HepG2 (cell line): ENCODE data around the gene CTNND2. TPM values are rescaled to one million over a fixed set of nuclear protein-coding genes. Genes with fewer than 3 reads are reported as not detected.

Experiments used
- ATAC-seq: fragments of 200-7000 bp; cut with Tn5 transposase; 3 replicates; pipeline ENCODE4 v1.9.1; 2020; ENCODE audit warnings: mild to moderate bottlenecking, moderate library complexity
- BruUV-seq: library from RNA; stranded (reverse); fragments of 400-500 nt; replicated peaks from 2 replicates; lab custom pipeline; 2021; lab: Mats Ljungman, UMichigan
- CTCF ChIA-PET: fragments of 300-600 bp; formaldehyde crosslinking; extraction: SDS; loops from one replicate; lab custom pipeline; 2021; ENCODE audit warnings: low total read pairs, inconsistent platforms, low intra/inter-chr PET ratio; lab: Yijun Ruan, JAX
- POLR2A ChIA-PET: fragments of 350-600 bp; sonication (Branson Sonifier 250); formaldehyde crosslinking; loops from one replicate; lab custom pipeline; 2020; ENCODE audit warnings: antibody characterized with exemption, inconsistent platforms; lab: Yijun Ruan, JAX
- DNase-seq: peaks from one replicate; pipeline ENCODE4 v3.0.0-alpha.2; 2015; ENCODE audit warnings: low spot score
- FAIRE-seq: peaks from 3 replicates; lab custom pipeline; 2011; peaks lifted over from hg19 to GRCh38; lab: Jason Lieb, UNC
- H2AFZ ChIP-seq: one replicate; pipeline ENCODE4 v1.6.1; 2011; ENCODE audit warnings: low read length, inconsistent platforms
- H3K27ac ChIP-seq: fragments of 300-600 bp; 3 replicates; pipeline ENCODE4 v1.8.0; 2011; ENCODE audit warnings: mixed run types, mild to moderate bottlenecking, mixed read lengths, low read length, inconsistent platforms; ENCODE audit not compliant: insufficient read depth; ENCODE audit errors: extremely low read length
- H3K27me3 ChIP-seq, 2 experiments: fragments of 200-600 bp in 1 of 2; 2 replicates in 1 of 2; 3 replicates in 1 of 2; pipeline versions ENCODE4 v1.6.0 to v1.8.0; 2011; ENCODE audit warnings: low read length in 2 of 2, mild to moderate bottlenecking in 2 of 2, moderate library complexity in 2 of 2, inconsistent platforms in 1 of 2; ENCODE audit not compliant: insufficient read depth in 2 of 2, control insufficient read depth in 1 of 2
- H3K36me3 ChIP-seq, 2 experiments: fragments of 200-600 bp in 1 of 2; replicated peaks in 1 of 2; 2 replicates in 1 of 2; 3 replicates in 1 of 2; pipeline versions ENCODE4 v1.5.1 to v1.8.0; 2011; ENCODE audit warnings: low read length in 2 of 2, inconsistent platforms in 1 of 2; ENCODE audit not compliant: insufficient read depth in 2 of 2, control insufficient read depth in 1 of 2
- H3K4me1 ChIP-seq: 2 replicates; pipeline ENCODE4 v1.5.1; 2012; ENCODE audit warnings: low read length, inconsistent platforms; ENCODE audit not compliant: insufficient read depth
- H3K4me2 ChIP-seq: 2 replicates; pipeline ENCODE4 v1.6.0; 2011; ENCODE audit warnings: low read depth, low read length, inconsistent platforms
- H3K4me3 ChIP-seq, 3 experiments: fragments of 200-600 bp in 1 of 3; sonication (generic), shearing (Covaris generic) in 1 of 3; replicated peaks in 1 of 3; 2 replicates each; pipeline ENCODE4 v1.5.1; 2011 to 2016; ENCODE audit warnings: low read length in 3 of 3, inconsistent platforms in 2 of 3, low read depth in 2 of 3, mild to moderate bottlenecking in 2 of 3, control low read depth in 1 of 3, mixed read lengths in 1 of 3; ENCODE audit not compliant: insufficient read depth in 1 of 3
- H3K79me2 ChIP-seq: one replicate; pipeline ENCODE4 v1.6.1; 2011; ENCODE audit warnings: low read length, inconsistent platforms; ENCODE audit not compliant: insufficient read depth
- H3K9ac ChIP-seq: 2 replicates; pipeline ENCODE4 v1.6.0; 2011; ENCODE audit warnings: mild to moderate bottlenecking, low read depth, low read length, inconsistent platforms; ENCODE audit not compliant: insufficient read depth
- H3K9me3 ChIP-seq: 2 replicates; pipeline ENCODE4 v1.5.1; 2012; ENCODE audit warnings: mild to moderate bottlenecking, low read length
- H4K20me1 ChIP-seq: 2 replicates; pipeline ENCODE4 v1.6.0; 2011; ENCODE audit warnings: inconsistent platforms, mild to moderate bottlenecking, low read length, moderate library complexity; ENCODE audit not compliant: insufficient read depth
- BHLHE40 ChIP-seq: IDR thresholded peaks from 2 replicates; pipeline ENCODE4 v1.6.1; 2011; ENCODE audit warnings: low read length, improper control_type of control experiment
- ELF4 ChIP-seq: sonication (generic); formaldehyde crosslinking; IDR thresholded peaks from 2 replicates; pipeline ENCODE4 v1.5.0; 2020; ENCODE audit warnings: missing genetic modification reagents, mild to moderate bottlenecking, moderate library complexity, borderline replicate concordance
- FOXJ3 ChIP-seq: sonication (generic); formaldehyde crosslinking; IDR thresholded peaks from 2 replicates; pipeline ENCODE4 v1.4.0; 2020; ENCODE audit warnings: missing genetic modification reagents, mild to moderate bottlenecking, borderline replicate concordance
- MATR3 ChIP-seq: sonication (generic); formaldehyde crosslinking; IDR thresholded peaks from 2 replicates; pipeline ENCODE4 v1.4.0; 2020; ENCODE audit warnings: missing genetic modification reagents
- MYC ChIP-seq: sonication (generic); formaldehyde crosslinking; IDR thresholded peaks from 2 replicates; pipeline ENCODE4 v1.9.0; 2021; ENCODE audit warnings: missing genetic modification reagents, borderline replicate concordance
- SNAI1 ChIP-seq: sonication (generic); formaldehyde crosslinking; IDR thresholded peaks from 2 replicates; pipeline ENCODE4 v1.5.0; 2020; ENCODE audit warnings: mild to moderate bottlenecking, missing genetic modification reagents, borderline replicate concordance
- SRY ChIP-seq: sonication (generic); formaldehyde crosslinking; IDR thresholded peaks from 2 replicates; pipeline ENCODE4 v1.8.0; 2022; ENCODE audit warnings: mild to moderate bottlenecking, missing genetic modification reagents
- ZNF703 ChIP-seq: sonication (generic); formaldehyde crosslinking; IDR thresholded peaks from 2 replicates; pipeline ENCODE4 v1.5.1; 2020; ENCODE audit warnings: missing genetic modification reagents, mild to moderate bottlenecking, moderate library complexity, borderline replicate concordance
- ZNF775 ChIP-seq: sonication (generic); formaldehyde crosslinking; IDR thresholded peaks from 2 replicates; pipeline ENCODE4 v1.4.0; 2020; ENCODE audit warnings: missing genetic modification reagents, mild to moderate bottlenecking, moderate library complexity, borderline replicate concordance
- ZNF816 ChIP-seq: sonication (generic); formaldehyde crosslinking; IDR thresholded peaks from 2 replicates; pipeline ENCODE4 v1.8.0; 2022; ENCODE audit warnings: missing genetic modification reagents, mild to moderate bottlenecking, borderline replicate concordance
- ZSCAN30 ChIP-seq: sonication (generic); formaldehyde crosslinking; IDR thresholded peaks from 2 replicates; pipeline ENCODE4 v1.5.0; 2020; ENCODE audit warnings: mild to moderate bottlenecking, missing genetic modification reagents
- ZSCAN31 ChIP-seq: sonication (generic); formaldehyde crosslinking; IDR thresholded peaks from 2 replicates; pipeline ENCODE4 v1.5.0; 2020; ENCODE audit warnings: low read depth, mild to moderate bottlenecking, missing genetic modification reagents
- WGBS: methylation state at CpG from one replicate; pipeline ENCODE4 v1.1.6; 2017; ENCODE audit warnings: low lambda C conversion rate; 5-methylcytosine and 5-hydroxymethylcytosine counted together
- in situ Hi-C: cut with HindIII; loops from 2 replicates; pipeline ENCODE4 v1.10.0; 2017; ENCODE audit warnings: low pct_unique_long_range_greater_than_20kb; ENCODE audit not compliant: extremely low pct_ligation_motif_present
- intact Hi-C: fragments of 100-400 bp; cut with micrococcal nuclease; formaldehyde crosslinking; loops from one replicate; pipeline ENCODE4 v1.10.0; 2022; ENCODE audit not compliant: unreplicated experiment
- polyA plus RNA-seq, 8 experiments: library from polyadenylated mRNA; depleted of rRNA in 3 of 8; stranded (reverse) in 7 of 8; unstranded in 1 of 8; fragments of >200 nt; fragmentation: Illumina TruSeq in 4 of 8; extraction: Trizol in 4 of 8; gene quantifications; 2 replicates each; pipeline versions ENCODE4 v1.2.1 to v1.2.3, GENCODE V29; 2011 to 2016; ENCODE audit warnings: low read depth in 4 of 8, missing spikeins in 1 of 8, mixed read lengths in 1 of 8; ENCODE audit not compliant: insufficient read depth in 1 of 8
- total RNA-seq, 5 experiments: library from RNA; depleted of rRNA; stranded (reverse); fragments of >200 nt; fragmentation: Illumina TruSeq; extraction: Trizol; gene quantifications; 2 replicates each; pipeline ENCODE4 v1.2.3, GENCODE V29; 2016; ENCODE audit warnings: low read depth in 1 of 5
- TF ChIP-seq, protein P1 (sequence below): sonication (generic); formaldehyde crosslinking; IDR thresholded peaks from 2 replicates; pipeline ENCODE4 v1.4.0; 2020; ENCODE audit warnings: mild to moderate bottlenecking, missing genetic modification reagents
- TF ChIP-seq, protein P2 (sequence below): sonication (generic); formaldehyde crosslinking; IDR thresholded peaks from 2 replicates; pipeline ENCODE4 v1.4.0; 2020; ENCODE audit warnings: missing genetic modification reagents; ENCODE audit errors: not compliant biosample characterization
- TF ChIP-seq, protein P3 (sequence below): IDR thresholded peaks from 2 replicates; pipeline ENCODE4 v1.6.1; 2016; ENCODE audit warnings: missing genetic modification reagents, missing compliant biosample characterization

CTNND2 gene
- total and polyA plus RNA-seq, 2 of the 13 experiments (the other 11 are each of a cell fraction or from before 2014, with no cell fraction given) = not detected

DNA sequence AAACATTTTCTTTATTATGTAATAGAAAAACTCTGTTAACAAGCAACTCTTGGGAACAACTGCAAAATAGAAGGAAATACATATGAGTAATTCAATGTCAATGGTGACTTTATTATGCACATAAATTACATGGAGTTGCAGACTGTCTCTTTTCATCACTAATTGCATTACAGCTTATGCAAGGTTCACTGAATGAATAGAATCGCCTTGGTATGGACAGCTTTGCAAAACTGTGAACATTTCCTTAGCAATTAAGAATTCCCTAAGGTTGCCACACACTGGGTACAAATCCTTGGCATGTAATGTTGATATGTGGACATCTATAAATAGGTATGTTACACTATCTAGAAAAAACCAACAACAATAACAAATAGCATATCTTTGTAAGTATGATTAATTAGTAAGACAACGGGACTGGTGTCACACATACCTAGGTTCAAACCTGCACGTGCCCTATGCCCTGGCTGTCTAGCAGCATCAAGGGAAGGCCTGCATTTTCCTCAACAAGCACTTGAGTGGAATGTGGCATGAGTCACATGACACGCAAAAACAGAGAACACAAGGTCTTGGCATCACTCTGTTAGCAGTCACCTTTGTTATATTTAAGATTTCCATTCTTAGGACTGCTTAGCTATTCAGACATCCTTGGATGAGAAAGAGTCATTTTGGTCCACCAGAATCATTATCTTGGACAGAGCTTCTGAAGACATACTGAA is 263.9 kb downstream of the CTNND2 start:
- no peak overlapping the region for H2AFZ ChIP-seq
- H3K9ac ChIP-seq = no peak overlapping the region
- WGBS = 10% methylated on average over 4 of the region's 4 CpGs
- H3K9me3 ChIP-seq = no peaks in the 10 kb centered on the region
- H3K4me3 ChIP-seq = no peak overlapping the region
- no peaks in the 10 kb centered on the region for H4K20me1 ChIP-seq
- in situ Hi-C loops (no loop called here), intact Hi-C loops (no loop called here)
- H3K79me2 ChIP-seq = no peaks in the 10 kb centered on the region
- BruUV-seq = no TSS peak
- no peaks in the 10 kb centered on the region for H3K27me3 ChIP-seq
- ChIA-PET CTCF (no interaction called here), POLR2A (no interaction called here)
- FAIRE-seq = no peak
- H3K27ac ChIP-seq = no peak overlapping the region
- no peak for DNase-seq
- H3K36me3 ChIP-seq = no peaks in the 10 kb centered on the region
- H3K4me1 ChIP-seq = no peaks in the 10 kb centered on the region
- H3K4me2 ChIP-seq = no peak overlapping the region
- no peak for TF ChIP-seq ZNF775 (CRISPR knock-in tag)
- TF ChIP-seq ELF4 (CRISPR knock-in tag) = no peak
- TF ChIP-seq BHLHE40 = no peak
- TF ChIP-seq MATR3 (CRISPR knock-in tag) = no peak
- no peak for TF ChIP-seq SRY (CRISPR knock-in tag)
- no peak for TF ChIP-seq ZNF816
- TF ChIP-seq ZNF703 (CRISPR knock-in tag) = no peak
- no peak for TF ChIP-seq SNAI1
- TF ChIP-seq MYC (CRISPR knock-in tag) = no peak
- no peak for TF ChIP-seq ZSCAN31
- TF ChIP-seq, protein P1, sequence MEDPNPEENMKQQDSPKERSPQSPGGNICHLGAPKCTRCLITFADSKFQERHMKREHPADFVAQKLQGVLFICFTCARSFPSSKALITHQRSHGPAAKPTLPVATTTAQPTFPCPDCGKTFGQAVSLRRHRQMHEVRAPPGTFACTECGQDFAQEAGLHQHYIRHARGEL (CRISPR knock-in tag) = no peak
- TF ChIP-seq, protein P2, sequence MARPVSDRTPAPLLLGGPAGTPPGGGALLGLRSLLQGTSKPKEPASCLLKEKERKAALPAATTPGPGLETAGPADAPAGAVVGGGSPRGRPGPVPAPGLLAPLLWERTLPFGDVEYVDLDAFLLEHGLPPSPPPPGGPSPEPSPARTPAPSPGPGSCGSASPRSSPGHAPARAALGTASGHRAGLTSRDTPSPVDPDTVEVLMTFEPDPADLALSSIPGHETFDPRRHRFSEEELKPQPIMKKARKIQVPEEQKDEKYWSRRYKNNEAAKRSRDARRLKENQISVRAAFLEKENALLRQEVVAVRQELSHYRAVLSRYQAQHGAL (CRISPR knock-in tag) = no peak
- TF ChIP-seq, protein P3, sequence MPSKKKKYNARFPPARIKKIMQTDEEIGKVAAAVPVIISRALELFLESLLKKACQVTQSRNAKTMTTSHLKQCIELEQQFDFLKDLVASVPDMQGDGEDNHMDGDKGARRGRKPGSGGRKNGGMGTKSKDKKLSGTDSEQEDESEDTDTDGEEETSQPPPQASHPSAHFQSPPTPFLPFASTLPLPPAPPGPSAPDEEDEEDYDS (CRISPR knock-in tag) = no peak
- no peak for TF ChIP-seq ZSCAN30 (CRISPR knock-in tag)
- TF ChIP-seq FOXJ3 (CRISPR knock-in tag) = no peak
- no peak for ATAC-seq
